ENCODE measurements around the gene LONP2. TPM values are rescaled to one million over a fixed set of nuclear protein-coding genes. Genes with fewer than 3 reads are reported as not detected.

Gene LONP2
- total and polyA plus RNA-seq, 9 of the 15 experiments (the other 6 are each of a cell fraction or from before 2014, with no cell fraction given), result 8.1 to 41.2 (median 25.6) TPM

GRCh38 chr16:48203974-48204824 lies 39.9 kb upstream of the LONP2 start:
- Histone ChIP-seq H3K4me2 (ENCODE audit: insufficient read depth, low read length) (no peak overlapping the region), H3K36me3 (ENCODE audit: control insufficient read depth, insufficient read depth, low read length) (no peaks in the 10 kb centered on the region), H4K20me1 (replicated peaks; ENCODE audit: control insufficient read depth, insufficient read depth, low read length) (peaks cover 4% of the 10 kb centered on the region; the same call in 1 of the 2 replicates), H3K9ac (ENCODE audit: insufficient read depth in 1 of 2, low read depth in 2 of 2, low read length in 2 of 2) (no peak overlapping the region), H3K4me1 (replicated peaks in 1 of 2; ENCODE audit: control insufficient read depth in 2 of 2, insufficient read depth in 2 of 2, low read length in 2 of 2) (peaks cover 0 to 5% of the 10 kb centered on the region in 2 experiments; a peak in 2 of 5 replicates), H2AFZ (ENCODE audit: low read depth, low read length) (no peak overlapping the region), H3K4me3 (no peak overlapping the region), H3K79me2 (ENCODE audit: control insufficient read depth, insufficient read depth, low read length) (no peaks in the 10 kb centered on the region), H3K9me3 (replicated peaks; ENCODE audit: control insufficient read depth, insufficient read depth, low read depth, low read length) (no peaks in the 10 kb centered on the region), H3K27ac (ENCODE audit: extremely low read depth, low read depth, low read length) (no peak overlapping the region), H3K9me1 (ENCODE audit: control insufficient read depth, insufficient read depth, low read length) (peaks cover 3% of the 10 kb centered on the region), H3K27me3 (ENCODE audit: control insufficient read depth in 2 of 2, insufficient read depth in 2 of 2, low read length in 2 of 2) (peaks cover 28 to 60% of the 10 kb centered on the region in 2 experiments)
- no peak for DNase-seq (ENCODE audit: extremely low read depth in 1 of 4, low spot score in 3 of 4)
- ChIA-PET CTCF (ENCODE audit: low intra/inter-chr PET ratio) (no interaction called here), POLR2A (interaction anchor here (1.1 kb wide), 1 partner anchor 21 kb away, joined by 3 read pairs; no protein-coding TSS in a partner anchor)
- WGBS (ENCODE audit: insufficient coverage, low coverage, missing lambda C conversion rate), result 0% methylated on average over 8 of the region's 8 CpGs
- no peak for FAIRE-seq
- ATAC-seq, result no peak
- BruUV-seq (replicated peaks), result no TSS peak
- TF ChIP-seq STAT5B (CRISPR knock-in tag; IDR thresholded peaks at IDR 0.05) (no peak), RAD51 (IDR thresholded peaks at IDR 0.05; ENCODE audit: borderline replicate concordance, low read depth) (no peak), GABPA (tag; conservative IDR thresholded peaks at IDR 0.05; ENCODE audit: low read depth) (no peak), TSC22D4 (tag; IDR thresholded peaks at IDR 0.05) (no peak), FOXJ3 (CRISPR knock-in tag; IDR thresholded peaks at IDR 0.05) (no peak), BCOR (IDR thresholded peaks at IDR 0.05) (no peak), CSDE1 (IDR thresholded peaks at IDR 0.05) (no peak), ETS1 (conservative IDR thresholded peaks at IDR 0.05; ENCODE audit: control insufficient read depth, low read depth, low read length) (no peak), DEAF1 (CRISPR knock-in tag; IDR thresholded peaks at IDR 0.05) (no peak), ZNF655 (CRISPR knock-in tag; IDR thresholded peaks at IDR 0.05) (no peak), ZNF717 (CRISPR knock-in tag; IDR thresholded peaks at IDR 0.05) (no peak), ZNF253 (CRISPR knock-in tag; conservative IDR thresholded peaks at IDR 0.05) (no peak)
- TF ChIP-seq, protein P1, sequence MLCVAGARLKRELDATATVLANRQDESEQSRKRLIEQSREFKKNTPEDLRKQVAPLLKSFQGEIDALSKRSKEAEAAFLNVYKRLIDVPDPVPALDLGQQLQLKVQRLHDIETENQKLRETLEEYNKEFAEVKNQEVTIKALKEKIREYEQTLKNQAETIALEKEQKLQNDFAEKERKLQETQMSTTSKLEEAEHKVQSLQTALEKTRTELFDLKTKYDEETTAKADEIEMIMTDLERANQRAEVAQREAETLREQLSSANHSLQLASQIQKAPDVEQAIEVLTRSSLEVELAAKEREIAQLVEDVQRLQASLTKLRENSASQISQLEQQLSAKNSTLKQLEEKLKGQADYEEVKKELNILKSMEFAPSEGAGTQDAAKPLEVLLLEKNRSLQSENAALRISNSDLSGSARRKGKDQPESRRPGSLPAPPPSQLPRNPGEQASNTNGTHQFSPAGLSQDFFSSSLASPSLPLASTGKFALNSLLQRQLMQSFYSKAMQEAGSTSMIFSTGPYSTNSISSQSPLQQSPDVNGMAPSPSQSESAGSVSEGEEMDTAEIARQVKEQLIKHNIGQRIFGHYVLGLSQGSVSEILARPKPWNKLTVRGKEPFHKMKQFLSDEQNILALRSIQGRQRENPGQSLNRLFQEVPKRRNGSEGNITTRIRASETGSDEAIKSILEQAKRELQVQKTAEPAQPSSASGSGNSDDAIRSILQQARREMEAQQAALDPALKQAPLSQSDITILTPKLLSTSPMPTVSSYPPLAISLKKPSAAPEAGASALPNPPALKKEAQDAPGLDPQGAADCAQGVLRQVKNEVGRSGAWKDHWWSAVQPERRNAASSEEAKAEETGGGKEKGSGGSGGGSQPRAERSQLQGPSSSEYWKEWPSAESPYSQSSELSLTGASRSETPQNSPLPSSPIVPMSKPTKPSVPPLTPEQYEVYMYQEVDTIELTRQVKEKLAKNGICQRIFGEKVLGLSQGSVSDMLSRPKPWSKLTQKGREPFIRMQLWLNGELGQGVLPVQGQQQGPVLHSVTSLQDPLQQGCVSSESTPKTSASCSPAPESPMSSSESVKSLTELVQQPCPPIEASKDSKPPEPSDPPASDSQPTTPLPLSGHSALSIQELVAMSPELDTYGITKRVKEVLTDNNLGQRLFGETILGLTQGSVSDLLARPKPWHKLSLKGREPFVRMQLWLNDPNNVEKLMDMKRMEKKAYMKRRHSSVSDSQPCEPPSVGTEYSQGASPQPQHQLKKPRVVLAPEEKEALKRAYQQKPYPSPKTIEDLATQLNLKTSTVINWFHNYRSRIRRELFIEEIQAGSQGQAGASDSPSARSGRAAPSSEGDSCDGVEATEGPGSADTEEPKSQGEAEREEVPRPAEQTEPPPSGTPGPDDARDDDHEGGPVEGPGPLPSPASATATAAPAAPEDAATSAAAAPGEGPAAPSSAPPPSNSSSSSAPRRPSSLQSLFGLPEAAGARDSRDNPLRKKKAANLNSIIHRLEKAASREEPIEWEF (CRISPR knock-in tag; IDR thresholded peaks at IDR 0.05), result no peak
- intact Hi-C loops (cut with micrococcal nuclease) (no loop called here), in situ Hi-C loops (cut with MboI) (no loop called here)
